Astrocyte (in vitro differentiated cells and primary cell): ENCODE measurements around the gene PRDM10.

ENCODE experiments used
- CTCF ChIP-seq: IDR thresholded peaks from 2 replicates; pipeline ENCODE4 v1.5.1; 2011; ENCODE audit warnings: low read depth, mild to moderate bottlenecking, inconsistent platforms, low read length, moderate library complexity; ENCODE audit not compliant: insufficient read depth
- EZH2 ChIP-seq: IDR thresholded peaks from 2 replicates; pipeline ENCODE4 v1.6.1; 2012; ENCODE audit warnings: mild to moderate bottlenecking, low read length, inconsistent platforms; ENCODE audit not compliant: insufficient read depth

- TF ChIP-seq CTCF = no peak
- TF ChIP-seq EZH2 = no peak
Measured at GRCh38 chr11:129985823-129986222, 16.8 kb downstream of the PRDM10 start.
